IMR-90 (cell line): ENCODE results near the gene ZFYVE1.

Source experiments
- BHLHE40 ChIP-seq: fragments of 150-350 bp; IDR thresholded peaks from 2 replicates; pipeline ENCODE4 v1.6.1; 2016; ENCODE audit warnings: mild to moderate bottlenecking, low read depth, low read length
- CEBPB ChIP-seq: IDR thresholded peaks from 2 replicates; pipeline ENCODE4 v1.6.1; 2012; ENCODE audit warnings: low read depth, low read length, improper control_type of control experiment
- CHD1 ChIP-seq: IDR thresholded peaks from 2 replicates; pipeline ENCODE4 v1.6.1; 2012; ENCODE audit warnings: low read depth, low read length, improper control_type of control experiment
- MAFK ChIP-seq: IDR thresholded peaks from 2 replicates; pipeline ENCODE4 v1.6.1; 2012; ENCODE audit warnings: low read depth, low read length, improper control_type of control experiment
- MXI1 ChIP-seq: IDR thresholded peaks from 2 replicates; pipeline ENCODE4 v1.6.1; 2012; ENCODE audit warnings: low read depth, mild to moderate bottlenecking, low read length, moderate library complexity, borderline replicate concordance
- POLR2A ChIP-seq: IDR thresholded peaks from 2 replicates; pipeline ENCODE4 v1.6.1; 2012; ENCODE audit warnings: mild to moderate bottlenecking, low read depth, low read length
- RAD21 ChIP-seq: IDR thresholded peaks from 2 replicates; pipeline ENCODE4 v1.6.1; 2012; ENCODE audit warnings: low read length, improper control_type of control experiment
- RCOR1 ChIP-seq: IDR thresholded peaks from 2 replicates; pipeline ENCODE4 v1.6.1; 2012; ENCODE audit warnings: mild to moderate bottlenecking, low read length, improper control_type of control experiment; ENCODE audit not compliant: insufficient replicate concordance
- RFX5 ChIP-seq: IDR thresholded peaks from 2 replicates; pipeline ENCODE4 v1.8.0; 2012; ENCODE audit warnings: low read depth, mild to moderate bottlenecking, low read length, moderate library complexity
- SMC3 ChIP-seq: fragments of 150-350 bp; IDR thresholded peaks from 2 replicates; pipeline ENCODE4 v1.6.1; 2016; ENCODE audit warnings: low read depth, mild to moderate bottlenecking, antibody characterized with exemption, low read length, moderate library complexity
- TF ChIP-seq, protein P1 (sequence below): conservative IDR thresholded peaks from 2 replicates; pipeline ENCODE4 v1.5.1; 2012; ENCODE audit warnings: mild to moderate bottlenecking, low read depth, low read length, improper control_type of control experiment
- TF ChIP-seq, protein P2 (sequence below): fragments of 150-350 bp; IDR thresholded peaks from 2 replicates; pipeline ENCODE4 v1.6.1; 2017; ENCODE audit warnings: mild to moderate bottlenecking, antibody characterized with exemption, low read length, low read depth

DNA sequence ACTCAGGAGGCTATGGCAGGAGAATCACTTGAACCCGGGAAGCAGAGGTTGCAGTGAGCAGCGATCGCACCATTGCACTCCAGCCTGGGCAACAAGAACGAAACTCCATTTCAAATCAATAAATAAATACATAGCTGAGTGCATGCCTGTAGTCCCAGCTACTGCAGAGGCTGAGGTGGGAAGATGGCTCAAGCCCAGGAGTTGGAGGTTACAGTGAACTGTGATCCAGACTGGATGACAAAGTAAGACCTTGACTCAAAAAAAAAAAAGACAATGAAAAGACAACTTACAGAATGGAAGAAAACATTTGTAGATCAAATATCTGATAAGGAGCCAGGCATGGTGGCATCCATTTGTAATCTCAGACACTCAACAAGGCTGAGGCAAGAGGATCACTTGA, 27.6 kb downstream of the ZFYVE1 start:
- TF ChIP-seq, protein P1, sequence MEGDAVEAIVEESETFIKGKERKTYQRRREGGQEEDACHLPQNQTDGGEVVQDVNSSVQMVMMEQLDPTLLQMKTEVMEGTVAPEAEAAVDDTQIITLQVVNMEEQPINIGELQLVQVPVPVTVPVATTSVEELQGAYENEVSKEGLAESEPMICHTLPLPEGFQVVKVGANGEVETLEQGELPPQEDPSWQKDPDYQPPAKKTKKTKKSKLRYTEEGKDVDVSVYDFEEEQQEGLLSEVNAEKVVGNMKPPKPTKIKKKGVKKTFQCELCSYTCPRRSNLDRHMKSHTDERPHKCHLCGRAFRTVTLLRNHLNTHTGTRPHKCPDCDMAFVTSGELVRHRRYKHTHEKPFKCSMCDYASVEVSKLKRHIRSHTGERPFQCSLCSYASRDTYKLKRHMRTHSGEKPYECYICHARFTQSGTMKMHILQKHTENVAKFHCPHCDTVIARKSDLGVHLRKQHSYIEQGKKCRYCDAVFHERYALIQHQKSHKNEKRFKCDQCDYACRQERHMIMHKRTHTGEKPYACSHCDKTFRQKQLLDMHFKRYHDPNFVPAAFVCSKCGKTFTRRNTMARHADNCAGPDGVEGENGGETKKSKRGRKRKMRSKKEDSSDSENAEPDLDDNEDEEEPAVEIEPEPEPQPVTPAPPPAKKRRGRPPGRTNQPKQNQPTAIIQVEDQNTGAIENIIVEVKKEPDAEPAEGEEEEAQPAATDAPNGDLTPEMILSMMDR = no peak
- TF ChIP-seq POLR2A = no peak
- TF ChIP-seq MAFK = no peak
- no peak for TF ChIP-seq BHLHE40
- TF ChIP-seq CHD1 = no peak
- TF ChIP-seq, protein P2, sequence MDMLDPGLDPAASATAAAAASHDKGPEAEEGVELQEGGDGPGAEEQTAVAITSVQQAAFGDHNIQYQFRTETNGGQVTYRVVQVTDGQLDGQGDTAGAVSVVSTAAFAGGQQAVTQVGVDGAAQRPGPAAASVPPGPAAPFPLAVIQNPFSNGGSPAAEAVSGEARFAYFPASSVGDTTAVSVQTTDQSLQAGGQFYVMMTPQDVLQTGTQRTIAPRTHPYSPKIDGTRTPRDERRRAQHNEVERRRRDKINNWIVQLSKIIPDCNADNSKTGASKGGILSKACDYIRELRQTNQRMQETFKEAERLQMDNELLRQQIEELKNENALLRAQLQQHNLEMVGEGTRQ = no peak
- TF ChIP-seq RFX5 = no peak
- no peak for TF ChIP-seq MXI1
- TF ChIP-seq SMC3 = no peak
- TF ChIP-seq CEBPB = no peak
- TF ChIP-seq RAD21 = no peak
- no peak for TF ChIP-seq RCOR1
